ENCODE results near the gene DNAH2.
A peak's percentile ranks its signal among the peaks of the same experiment; 100 is the strongest.

DNAH2 gene

GRCh38 chr17:7703584-7704479, 13.7 kb upstream of the DNAH2 start:
- peak in 1 of 2 experiments; percentile 7 for DNase-seq

- peak in 1 of 2 experiments; percentile 23 for DNase-seq
These were observed 12.8 kb upstream of the DNAH2 start, which contains the start of gene EFNB3 for GRCh38 chr17:7704601-7705268. TSS of gene EFNB3 (plus strand) at chr17:7705202. CDS start at chr17:7705599, 397 bp downstream.

GRCh38 chr17:7705269-7706255, 12.0 kb upstream of the DNAH2 start:
- DNase-seq: no peak

- no peak for DNase-seq
These were observed 10.8 kb upstream of the DNAH2 start for GRCh38 chr17:7706631-7707354.

- DNase-seq: no peak
These were observed 10.1 kb upstream of the DNAH2 start for GRCh38 chr17:7707446-7707845.

GRCh38 chr17:7707858-7708750, 9.4 kb upstream of the DNAH2 start:
- no peak for DNase-seq

- DNase-seq: no peak
These were observed 8.5 kb upstream of the DNAH2 start for GRCh38 chr17:7709031-7709430.

GRCh38 chr17:7710301-7710700, 7.2 kb upstream of the DNAH2 start:
- DNase-seq: no peak

- DNase-seq: no peak
These were observed 6.3 kb upstream of the DNAH2 start for GRCh38 chr17:7711051-7711755.

GRCh38 chr17:7712111-7712771, 5.3 kb upstream of the DNAH2 start:
- no peak for DNase-seq

- no peak for DNase-seq
These were observed 3.8 kb upstream of the DNAH2 start for GRCh38 chr17:7713782-7714181.

GRCh38 chr17:7714721-7715594, 2.6 kb upstream of the DNAH2 start:
- DNase-seq: no peak

- DNase-seq: no peak
These were observed 1.3 kb upstream of the DNAH2 start for GRCh38 chr17:7715936-7716886.

GRCh38 chr17:7717756-7718350, 309 bp downstream of the DNAH2 start:
- DNase-seq: no peak

- no peak for DNase-seq
These were observed 2.1 kb downstream of the DNAH2 start for GRCh38 chr17:7719661-7720060.

GRCh38 chr17:7720125-7720524, 2.6 kb downstream of the DNAH2 start:
- DNase-seq: peak; percentile 51 to 64

GRCh38 chr17:7721612-7722011, 4.1 kb downstream of the DNAH2 start:
- DNase-seq: no peak

All from NCI-H2081 (cell line).